Uterus (tissue), 4 donors: Measurements from ENCODE around the gene ELAC2. TPM values are rescaled to one million over a fixed set of nuclear protein-coding genes. Genes with fewer than 3 reads are reported as not detected.

Experiments
- DNase-seq, 2 donors: peaks; one replicate each; pipeline ENCODE4 v3.0.0-alpha.2; 2019 to 2020
- H3K27ac ChIP-seq, 2 donors: fragments of 200-600 bp; sonication (generic); 1 replicate in 1 of 2; 2 replicates in 1 of 2; pipeline ENCODE4 v1.5.1; 2016 to 2018
- H3K27me3 ChIP-seq, 2 donors: fragments of 200-600 bp; sonication (generic); one replicate each; pipeline ENCODE4 v1.5.1; 2018 to 2019; ENCODE audit warnings: control low read depth in 1 of 2
- H3K36me3 ChIP-seq, 2 donors: fragments of 200-600 bp; sonication (generic); one replicate each; pipeline ENCODE4 v1.5.1; 2019; ENCODE audit warnings: control low read depth in 1 of 2
- H3K4me1 ChIP-seq, 2 donors: fragments of 200-600 bp; sonication (generic); one replicate each; pipeline ENCODE4 v1.5.1; 2018 to 2019; ENCODE audit warnings: control low read depth in 1 of 2
- H3K4me3 ChIP-seq, 2 donors: fragments of 200-600 bp; sonication (generic); 1 replicate in 1 of 2; 2 replicates in 1 of 2; pipeline ENCODE4 v1.5.1; 2018 to 2019; ENCODE audit warnings: mild to moderate bottlenecking in 1 of 2
- H3K9me3 ChIP-seq, 2 donors: fragments of 200-600 bp; sonication (generic); one replicate each; pipeline ENCODE4 v1.5.1; 2019; ENCODE audit warnings: control low read depth in 1 of 2
- CTCF ChIP-seq, 4 experiments: fragments of 200-600 bp in 2 of 4; fragments of 450-650 bp in 2 of 4; sonication (generic) in 2 of 4; IDR thresholded peaks; one replicate each; pipeline ENCODE4 v1.5.1; 2016 to 2019; ENCODE audit warnings: antibody characterized with exemption in 4 of 4, mild to moderate bottlenecking in 2 of 4, moderate library complexity in 1 of 4
- POLR2A ChIP-seq, 2 donors: fragments of 450-650 bp; IDR thresholded peaks; one replicate each; pipeline ENCODE4 v1.6.1; 2016; ENCODE audit warnings: antibody characterized with exemption in 2 of 2, mild to moderate bottlenecking in 1 of 2, moderate library complexity in 1 of 2
- intact Hi-C: fragments of 100-400 bp; cut with DNase I; formaldehyde crosslinking; loops from one replicate; pipeline ENCODE4 v1.15.1; 2023; ENCODE audit warnings: low total_unique reads
- total RNA-seq, 4 donors: library from RNA; depleted of rRNA in 3 of 4; stranded (reverse); fragments of >200 nt in 3 of 4; gene quantifications; one replicate each; pipeline versions ENCODE4 v1.1.0 to v1.2.4, GENCODE V29; 2014 to 2023
- donor health status: DM: yes; HTN: yes; CAD: no.

Gene ELAC2
- total RNA-seq, 4 donors from 2014 or later: 9.7 to 62.2 (median 51.3) TPM

DNA sequence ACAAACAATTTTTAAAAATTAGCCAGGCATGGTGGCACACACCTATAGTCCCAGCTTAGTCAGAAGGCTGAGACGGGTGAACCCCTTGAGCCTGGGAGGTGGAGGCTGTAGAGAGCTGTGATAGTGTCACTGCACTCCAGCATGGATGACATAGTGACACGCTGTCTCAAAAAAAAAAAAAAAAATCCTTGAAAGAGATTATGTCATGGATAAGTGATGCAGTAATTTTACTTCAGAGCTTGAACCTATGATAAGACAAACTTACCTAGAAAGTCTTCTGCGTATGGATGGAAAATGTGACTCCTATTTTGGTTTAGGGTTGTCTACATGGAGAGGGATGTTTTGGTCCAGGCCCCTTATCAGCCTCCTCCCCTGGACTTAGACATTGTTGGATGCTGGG, 51.8 kb downstream of the ELAC2 start:
- no peak overlapping the region for H3K4me3 ChIP-seq
- no peaks in the 10 kb centered on the region for H3K4me1 ChIP-seq
- intact Hi-C loops: no loop called here
- TF ChIP-seq POLR2A (IDR thresholded peaks at IDR 0.05) (no peak), CTCF (IDR thresholded peaks at IDR 0.05) (no peak)
- no peaks in the 10 kb centered on the region for H3K36me3 ChIP-seq
- no peak for DNase-seq
- H3K27ac ChIP-seq: no peak overlapping the region
- H3K27me3 ChIP-seq: no peaks in the 10 kb centered on the region
- H3K9me3 ChIP-seq: no peaks in the 10 kb centered on the region

DNA sequence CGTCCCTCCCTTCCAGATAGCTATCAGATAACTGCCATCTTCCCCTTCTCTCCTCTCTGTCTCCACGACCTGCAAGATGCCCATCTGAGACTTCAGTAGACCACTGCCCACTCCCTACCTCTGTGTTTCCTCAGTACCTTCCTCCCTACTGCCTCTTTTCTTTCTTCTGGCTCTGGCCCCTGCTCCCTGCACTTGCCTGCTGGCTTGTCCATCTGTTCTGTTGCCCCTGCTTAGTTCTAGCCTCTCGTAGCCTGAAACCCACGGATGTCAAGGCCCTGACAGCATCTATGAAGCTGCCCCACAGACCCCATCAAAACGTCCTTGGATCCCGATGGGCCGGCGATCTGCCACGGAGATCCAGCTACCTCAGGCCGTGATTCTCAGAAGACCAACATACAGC, 53.0 kb downstream of the ELAC2 start:
- no peaks in the 10 kb centered on the region for H3K36me3 ChIP-seq
- no peaks in the 10 kb centered on the region for H3K27me3 ChIP-seq
- TF ChIP-seq CTCF (IDR thresholded peaks at IDR 0.05) (no peak), POLR2A (IDR thresholded peaks at IDR 0.05) (no peak)
- no peak for DNase-seq
- no peak overlapping the region for H3K4me3 ChIP-seq
- no peaks in the 10 kb centered on the region for H3K9me3 ChIP-seq
- H3K27ac ChIP-seq: no peak overlapping the region
- H3K4me1 ChIP-seq: no peaks in the 10 kb centered on the region
- intact Hi-C loops: no loop called here

- H3K9me3 ChIP-seq: no peaks in the 10 kb centered on the region
- TF ChIP-seq CTCF (IDR thresholded peaks at IDR 0.05) (no peak), POLR2A (IDR thresholded peaks at IDR 0.05) (no peak)
- intact Hi-C loops: no loop called here
- H3K36me3 ChIP-seq: no peaks in the 10 kb centered on the region
- no peaks in the 10 kb centered on the region for H3K27me3 ChIP-seq
- H3K27ac ChIP-seq: no peak overlapping the region
- no peak for DNase-seq
- no peak overlapping the region for H3K4me3 ChIP-seq
- no peaks in the 10 kb centered on the region for H3K4me1 ChIP-seq
Observed at GRCh38 chr17:12964162-12964561, 53.7 kb downstream of the ELAC2 start.

DNA sequence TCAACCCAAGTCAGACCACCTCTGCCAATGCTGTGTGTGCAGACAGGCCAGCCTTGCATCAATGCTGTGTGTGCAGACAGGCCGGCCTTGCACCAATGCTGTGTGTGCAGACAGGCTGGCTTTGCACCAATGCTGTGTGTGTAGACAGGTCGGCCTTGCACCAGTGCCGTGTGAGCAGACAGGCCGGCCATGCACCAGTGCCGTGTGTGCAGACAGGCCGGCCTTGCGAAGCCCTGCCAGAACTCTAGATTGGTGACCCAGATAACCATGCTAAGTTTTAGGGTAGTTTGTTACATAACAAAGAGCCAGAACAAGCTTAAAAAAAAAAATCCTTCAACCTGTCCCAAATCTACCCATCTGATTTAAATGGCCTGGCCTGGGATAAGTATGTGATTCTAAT, 54.3 kb downstream of the ELAC2 start:
- Histone ChIP-seq H3K27me3 (no peaks in the 10 kb centered on the region), H3K27ac (no peak overlapping the region), H3K9me3 (no peaks in the 10 kb centered on the region), H3K4me3 (no peak overlapping the region), H3K36me3 (no peaks in the 10 kb centered on the region), H3K4me1 (no peaks in the 10 kb centered on the region)
- intact Hi-C loops: no loop called here
- TF ChIP-seq POLR2A (IDR thresholded peaks at IDR 0.05) (no peak), CTCF (IDR thresholded peaks at IDR 0.05) (no peak)
- DNase-seq: no peak

DNA sequence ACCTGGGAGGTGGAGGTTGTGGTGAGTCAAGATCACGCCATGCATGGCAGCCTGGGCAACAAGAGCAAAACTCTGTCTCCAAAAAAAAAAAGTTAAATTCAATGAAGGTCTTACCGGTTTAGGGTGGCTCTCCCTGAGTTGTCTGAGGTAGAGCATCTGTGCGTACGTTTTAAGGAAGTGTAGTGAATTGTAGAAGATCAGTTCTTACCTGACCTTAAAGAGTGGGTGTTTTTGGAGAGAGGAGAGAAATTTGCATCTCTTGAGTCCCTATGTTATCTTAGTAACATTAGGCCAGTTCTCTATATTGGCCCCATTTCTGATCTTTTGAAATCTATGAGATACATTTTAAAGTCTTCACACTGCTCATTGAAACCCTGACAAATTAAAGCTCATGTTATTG, 56.2 kb downstream of the ELAC2 start:
- no peak for TF ChIP-seq POLR2A (IDR thresholded peaks at IDR 0.05)
- no peaks in the 10 kb centered on the region for H3K27me3 ChIP-seq
- no peaks in the 10 kb centered on the region for H3K4me1 ChIP-seq
- H3K4me3 ChIP-seq: no peak overlapping the region
- intact Hi-C loops: no loop called here
- H3K36me3 ChIP-seq: no peaks in the 10 kb centered on the region
- H3K27ac ChIP-seq: no peak overlapping the region
- H3K9me3 ChIP-seq: peaks cover 0 to 9% of the 10 kb centered on the region in 2 donors
- no peak for DNase-seq

DNA sequence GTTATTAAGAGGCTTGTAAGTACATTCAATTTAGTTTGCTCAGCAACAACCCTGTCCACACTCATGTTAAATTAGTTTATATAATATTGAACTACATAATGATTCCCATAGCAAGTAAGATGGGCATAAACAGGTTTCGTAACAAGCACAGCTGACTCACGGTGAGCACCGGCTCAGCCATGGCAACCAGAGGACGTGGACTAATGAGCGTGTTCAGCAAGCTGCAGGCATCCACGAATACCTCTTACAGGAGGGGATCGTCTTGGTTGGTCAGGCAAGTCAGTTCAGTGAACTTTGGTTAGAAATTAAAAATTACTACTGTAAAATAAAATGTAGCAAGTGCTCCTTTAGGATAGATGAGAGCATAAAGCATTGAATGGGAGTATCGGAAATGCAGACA, 58.4 kb downstream of the ELAC2 start:
- DNase-seq: no peak
- intact Hi-C loops: no loop called here
- H3K27me3 ChIP-seq: no peaks in the 10 kb centered on the region
- H3K9me3 ChIP-seq: peaks cover 0 to 9% of the 10 kb centered on the region in 2 donors
- H3K27ac ChIP-seq: no peak overlapping the region
- TF ChIP-seq POLR2A (IDR thresholded peaks at IDR 0.05) (no peak), CTCF (IDR thresholded peaks at IDR 0.05) (no peak)
- H3K36me3 ChIP-seq: no peaks in the 10 kb centered on the region
- no peak overlapping the region for H3K4me3 ChIP-seq
- no peaks in the 10 kb centered on the region for H3K4me1 ChIP-seq
